ENCODE results near the gene RNF148. TPM values are rescaled to one million over a fixed set of nuclear protein-coding genes. Genes with fewer than 3 reads are reported as not detected.
"Not testable (repeated sequence)": the region's sequence is repeated elsewhere in the genome, so short reads cannot be mapped to it uniquely, and the experiment has no call there.

RNF148 gene
- total RNA-seq, 4 donors from 2014 or later: 0.95 to 9.1 (median 3.2) TPM

DNA sequence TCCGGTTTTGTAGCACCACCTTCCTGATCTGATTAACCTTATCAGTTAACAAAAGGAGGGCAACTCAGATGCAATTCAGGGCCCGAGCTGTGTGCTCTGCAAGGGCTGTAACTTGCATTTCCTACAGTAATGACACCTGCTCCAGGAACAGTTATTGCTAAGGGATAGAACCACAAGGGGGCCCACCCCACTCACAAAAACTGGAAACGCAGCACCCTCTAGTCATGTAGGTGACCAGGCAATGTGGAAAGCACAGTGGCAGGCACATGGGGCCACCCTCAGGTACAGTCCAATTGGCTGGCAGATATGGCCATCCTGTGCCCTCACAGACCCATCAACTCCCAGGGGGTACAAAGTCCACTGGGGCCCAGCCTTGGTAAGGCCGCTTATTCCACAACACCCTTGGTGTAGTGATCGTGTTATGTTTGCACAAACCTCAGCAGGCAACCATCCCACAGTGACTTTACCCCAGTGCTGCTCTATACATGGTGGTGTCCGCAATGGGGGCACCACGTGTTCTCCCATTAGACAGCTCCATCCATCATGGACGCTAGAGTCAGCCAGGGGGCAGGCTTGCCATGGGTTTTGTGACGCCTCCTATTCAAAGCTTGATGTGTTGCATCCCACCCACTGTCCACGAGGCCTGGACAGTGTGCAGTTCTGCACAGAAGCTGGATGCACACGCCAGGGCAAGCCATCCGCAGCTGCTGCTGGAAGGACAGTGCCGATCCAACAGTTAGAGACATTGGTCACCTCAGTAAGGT is 13.2 kb downstream of the RNF148 start:
- Histone ChIP-seq H3K4me3 (no peak overlapping the region), H3K9me3 (no peaks in the 10 kb centered on the region), H3K27ac (no peak overlapping the region), H3K27me3 (no peaks in the 10 kb centered on the region), H3K36me3 (no peaks in the 10 kb centered on the region), H3K4me1 (no peaks in the 10 kb centered on the region)
- DNase-seq: no peak
- TF ChIP-seq, protein P1, sequence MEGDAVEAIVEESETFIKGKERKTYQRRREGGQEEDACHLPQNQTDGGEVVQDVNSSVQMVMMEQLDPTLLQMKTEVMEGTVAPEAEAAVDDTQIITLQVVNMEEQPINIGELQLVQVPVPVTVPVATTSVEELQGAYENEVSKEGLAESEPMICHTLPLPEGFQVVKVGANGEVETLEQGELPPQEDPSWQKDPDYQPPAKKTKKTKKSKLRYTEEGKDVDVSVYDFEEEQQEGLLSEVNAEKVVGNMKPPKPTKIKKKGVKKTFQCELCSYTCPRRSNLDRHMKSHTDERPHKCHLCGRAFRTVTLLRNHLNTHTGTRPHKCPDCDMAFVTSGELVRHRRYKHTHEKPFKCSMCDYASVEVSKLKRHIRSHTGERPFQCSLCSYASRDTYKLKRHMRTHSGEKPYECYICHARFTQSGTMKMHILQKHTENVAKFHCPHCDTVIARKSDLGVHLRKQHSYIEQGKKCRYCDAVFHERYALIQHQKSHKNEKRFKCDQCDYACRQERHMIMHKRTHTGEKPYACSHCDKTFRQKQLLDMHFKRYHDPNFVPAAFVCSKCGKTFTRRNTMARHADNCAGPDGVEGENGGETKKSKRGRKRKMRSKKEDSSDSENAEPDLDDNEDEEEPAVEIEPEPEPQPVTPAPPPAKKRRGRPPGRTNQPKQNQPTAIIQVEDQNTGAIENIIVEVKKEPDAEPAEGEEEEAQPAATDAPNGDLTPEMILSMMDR (IDR thresholded peaks at IDR 0.05): no peak
- no peak for TF ChIP-seq POLR2A (IDR thresholded peaks at IDR 0.05)

DNA sequence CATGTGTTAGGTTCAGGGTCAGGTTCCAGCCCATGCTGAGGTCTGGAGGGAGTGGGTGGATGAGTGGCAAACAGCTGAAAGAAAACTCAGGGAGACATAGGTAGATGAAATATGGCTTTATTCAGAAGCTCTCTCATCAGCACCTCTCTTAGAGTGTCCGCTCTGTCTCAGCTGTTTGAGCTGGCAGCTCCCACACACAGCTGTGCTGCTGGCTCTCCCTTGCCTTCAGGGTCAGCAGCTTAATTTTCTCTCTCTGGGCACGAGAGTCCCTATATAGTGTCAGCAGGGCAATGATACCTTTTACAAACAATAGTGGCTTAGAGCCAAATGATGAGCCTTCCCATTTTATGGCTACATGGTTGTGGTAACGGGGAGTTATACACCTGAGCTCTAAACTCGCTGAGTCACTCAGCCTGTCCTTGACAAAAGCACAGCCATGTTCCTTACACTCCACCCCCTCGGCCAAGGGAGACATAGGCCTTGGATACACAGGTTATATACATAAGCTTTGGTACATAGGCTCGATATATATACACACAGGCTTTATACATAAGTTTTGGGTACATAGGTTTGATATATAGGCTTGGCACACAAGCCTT is 14.2 kb downstream of the RNF148 start:
- no peak for DNase-seq
- Histone ChIP-seq H3K9me3 (no peaks in the 10 kb centered on the region), H3K4me1 (no peaks in the 10 kb centered on the region), H3K27ac (no peak overlapping the region), H3K27me3 (no peaks in the 10 kb centered on the region), H3K36me3 (no peaks in the 10 kb centered on the region), H3K4me3 (no peak overlapping the region)
- TF ChIP-seq, protein P1 (IDR thresholded peaks at IDR 0.05): no peak
- TF ChIP-seq POLR2A (IDR thresholded peaks at IDR 0.05): no peak

DNA sequence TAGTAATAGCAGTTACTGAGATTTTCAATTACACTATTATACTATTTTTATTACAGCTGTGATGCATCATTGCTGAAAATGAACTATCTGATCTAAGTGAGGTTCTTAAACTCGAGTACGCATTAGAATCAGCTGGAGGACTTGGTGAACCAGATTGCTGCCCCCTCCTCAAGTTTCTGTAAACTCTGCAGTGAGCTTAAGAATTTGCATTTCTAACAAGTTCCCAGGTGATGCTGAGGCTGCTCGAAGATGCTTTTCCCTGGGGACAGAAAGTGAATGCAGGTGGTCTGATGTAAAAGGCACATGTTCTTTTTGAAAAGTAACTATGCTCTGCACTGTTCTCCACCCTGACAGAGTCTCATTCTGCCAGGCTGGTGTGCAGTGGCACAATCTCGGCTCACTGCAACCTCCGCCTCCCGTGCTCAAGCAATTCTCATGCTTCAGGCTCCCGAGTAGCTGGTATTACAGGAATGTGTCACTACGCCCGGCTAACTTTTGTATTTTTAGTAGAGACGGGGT is 16.3 kb downstream of the RNF148 start:
- TF ChIP-seq, protein P1 (IDR thresholded peaks at IDR 0.05): no peak
- no peak for TF ChIP-seq POLR2A (IDR thresholded peaks at IDR 0.05)
- Histone ChIP-seq H3K27ac (no peak overlapping the region), H3K4me3 (no peak overlapping the region), H3K27me3 (no peaks in the 10 kb centered on the region), H3K36me3 (no peaks in the 10 kb centered on the region), H3K9me3 (no peaks in the 10 kb centered on the region), H3K4me1 (no peaks in the 10 kb centered on the region)
- DNase-seq: no peak

DNA sequence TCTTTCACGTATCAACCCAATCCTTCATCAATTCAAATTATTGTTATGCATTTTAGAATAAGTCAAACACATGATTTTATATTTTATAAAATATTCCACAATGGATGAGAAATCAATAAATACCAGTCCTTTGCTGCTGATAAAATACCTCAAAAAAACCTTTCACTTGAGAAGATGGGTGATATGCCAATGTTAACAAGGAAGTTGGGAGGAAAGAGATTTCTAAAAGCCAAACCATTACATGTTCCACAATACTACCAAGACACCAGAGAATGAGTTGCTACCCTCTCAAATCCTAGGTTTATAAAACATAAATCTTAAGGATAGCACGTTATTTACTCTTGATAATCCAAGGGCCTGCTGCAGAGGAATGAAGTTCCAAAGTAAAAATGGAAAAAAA is 18.2 kb downstream of the RNF148 start:
- H3K27me3 ChIP-seq: no peaks in the 10 kb centered on the region
- no peaks in the 10 kb centered on the region for H3K4me1 ChIP-seq
- no peak for DNase-seq
- no peaks in the 10 kb centered on the region for H3K9me3 ChIP-seq
- no peaks in the 10 kb centered on the region for H3K36me3 ChIP-seq
- no peak overlapping the region for H3K4me3 ChIP-seq
- H3K27ac ChIP-seq: no peak overlapping the region
- TF ChIP-seq, protein P1 (IDR thresholded peaks at IDR 0.05): no peak
- no peak for TF ChIP-seq POLR2A (IDR thresholded peaks at IDR 0.05)

DNA sequence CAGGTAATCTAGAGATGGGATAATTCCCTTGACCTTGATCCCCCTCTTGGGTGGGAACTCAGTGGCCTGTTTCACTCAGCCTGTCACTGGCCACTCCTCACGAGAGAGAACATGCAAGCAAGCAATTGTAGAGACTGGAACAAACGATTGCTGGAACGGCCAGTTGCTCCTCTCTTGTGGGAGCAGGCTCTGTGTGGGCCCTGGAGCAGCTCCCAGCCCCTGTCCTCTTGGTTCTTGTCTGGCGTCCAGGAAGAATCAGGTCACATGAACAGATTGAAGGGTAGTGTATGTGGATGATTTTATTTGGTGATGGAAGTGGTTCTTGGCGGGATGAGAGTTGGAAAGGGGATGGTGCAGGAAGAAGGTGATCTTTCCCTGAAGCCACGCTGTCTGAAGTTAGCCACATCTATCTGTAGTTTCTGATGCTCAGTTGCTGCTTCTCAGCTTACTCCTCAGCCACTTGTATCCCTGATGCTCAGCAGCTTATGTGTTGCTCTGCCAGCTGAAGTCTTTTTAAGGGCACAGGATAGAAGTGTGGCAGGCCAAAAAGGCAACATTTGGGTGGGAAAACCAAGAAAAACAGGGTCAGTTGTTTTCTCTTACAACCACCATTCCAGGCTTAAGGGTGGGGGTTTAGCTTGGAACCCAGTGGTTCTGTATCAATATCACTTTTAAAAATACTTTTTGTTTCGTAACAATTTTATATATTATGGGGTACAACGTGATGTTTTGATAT is 19.7 kb downstream of the RNF148 start:
- Histone ChIP-seq H3K4me1 (no peaks in the 10 kb centered on the region), H3K36me3 (no peaks in the 10 kb centered on the region), H3K4me3 (no peak overlapping the region), H3K9me3 (no peaks in the 10 kb centered on the region), H3K27me3 (no peaks in the 10 kb centered on the region), H3K27ac (no peak overlapping the region)
- no peak for TF ChIP-seq POLR2A (IDR thresholded peaks at IDR 0.05)
- TF ChIP-seq, protein P1 (IDR thresholded peaks at IDR 0.05): no peak
- no peak for DNase-seq

DNA sequence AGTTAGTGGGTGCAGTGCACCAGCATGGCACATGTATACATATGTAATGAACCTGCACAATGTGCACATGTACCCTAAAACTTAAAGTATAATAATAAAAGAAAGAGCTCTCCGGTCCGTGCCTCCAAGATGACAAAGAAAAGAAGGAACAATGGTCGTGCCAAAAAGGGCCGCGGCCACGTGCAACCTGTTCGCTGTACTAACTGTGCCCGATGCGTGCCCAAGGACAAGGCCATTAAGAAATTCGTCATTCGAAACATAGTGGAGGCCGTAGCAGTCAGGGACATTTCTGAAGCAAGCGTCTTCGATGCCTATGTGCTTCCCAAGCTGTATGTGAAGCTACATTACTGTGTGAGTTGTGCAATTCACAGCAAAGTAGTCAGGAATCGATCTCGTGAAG is 21.5 kb downstream of the RNF148 start:
- not testable (repeated sequence) for H3K36me3 ChIP-seq, H3K4me1 ChIP-seq, H3K9me3 ChIP-seq, DNase-seq, H3K27ac ChIP-seq, H3K27me3 ChIP-seq, H3K4me3 ChIP-seq
